ENCODE data around the gene TRIOBP.

The TRIOBP gene

DNA sequence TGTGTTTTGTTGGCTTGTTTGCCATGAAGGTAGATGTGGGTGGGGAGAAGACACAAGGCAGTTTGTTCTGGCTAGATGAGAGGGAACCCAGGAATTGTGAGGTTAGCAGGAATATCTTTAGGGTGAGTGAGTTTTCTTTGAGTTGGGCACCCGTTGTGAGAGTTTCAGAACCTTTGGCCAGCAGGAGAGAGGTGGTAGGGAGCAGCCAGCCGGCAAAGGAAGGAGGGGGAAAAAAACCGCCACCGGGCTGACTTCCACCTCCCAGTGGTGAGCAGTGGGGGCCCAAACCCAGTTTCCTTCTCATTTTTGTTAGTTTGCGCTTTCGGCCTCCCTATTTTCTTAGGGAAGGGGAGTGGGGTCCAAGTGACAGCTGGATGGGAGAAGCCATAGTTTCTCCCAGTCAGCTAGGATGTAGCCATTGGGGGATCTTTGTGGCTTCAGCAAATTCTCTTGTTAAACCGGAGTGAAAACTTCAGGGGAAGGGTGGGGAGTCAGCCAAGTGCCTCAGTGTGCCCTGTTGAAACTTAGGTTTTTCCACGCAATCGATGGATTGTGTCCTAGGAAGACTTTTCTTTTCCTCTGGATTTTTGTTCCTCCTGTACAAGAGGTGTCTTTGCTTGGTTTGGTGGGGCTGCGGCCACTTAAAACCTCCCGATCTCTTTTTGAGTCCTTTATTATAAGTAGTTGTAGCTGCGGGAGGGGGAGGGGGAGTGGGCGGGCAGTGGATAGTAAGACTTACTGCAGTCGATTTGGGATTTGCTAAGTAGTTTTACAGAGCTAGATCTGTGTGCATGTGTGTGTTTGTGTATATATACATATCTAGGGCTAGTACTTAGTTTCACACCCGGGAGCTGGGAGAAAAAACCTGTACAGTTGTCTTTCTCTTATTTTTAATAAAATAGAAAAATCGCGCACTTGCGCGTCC, 109.8 kb downstream of the TRIOBP start:
- Mint-ChIP-seq H3K9me3 (no peaks in the 10 kb centered on the region), H3K4me3 (peak overlapping the region; percentile 78 to 84), H3K36me3 (peaks cover 0 to 4% of the 10 kb centered on the region in 2 donors), H3K4me1 (peaks cover 29 to 58% of the 10 kb centered on the region in 2 donors), H3K27ac (no peak overlapping the region), H3K27me3 (peaks cover 52 to 74% of the 10 kb centered on the region in 2 donors)
- DNase-seq: no peak
- no peak for ATAC-seq (replicated peaks)

DNA sequence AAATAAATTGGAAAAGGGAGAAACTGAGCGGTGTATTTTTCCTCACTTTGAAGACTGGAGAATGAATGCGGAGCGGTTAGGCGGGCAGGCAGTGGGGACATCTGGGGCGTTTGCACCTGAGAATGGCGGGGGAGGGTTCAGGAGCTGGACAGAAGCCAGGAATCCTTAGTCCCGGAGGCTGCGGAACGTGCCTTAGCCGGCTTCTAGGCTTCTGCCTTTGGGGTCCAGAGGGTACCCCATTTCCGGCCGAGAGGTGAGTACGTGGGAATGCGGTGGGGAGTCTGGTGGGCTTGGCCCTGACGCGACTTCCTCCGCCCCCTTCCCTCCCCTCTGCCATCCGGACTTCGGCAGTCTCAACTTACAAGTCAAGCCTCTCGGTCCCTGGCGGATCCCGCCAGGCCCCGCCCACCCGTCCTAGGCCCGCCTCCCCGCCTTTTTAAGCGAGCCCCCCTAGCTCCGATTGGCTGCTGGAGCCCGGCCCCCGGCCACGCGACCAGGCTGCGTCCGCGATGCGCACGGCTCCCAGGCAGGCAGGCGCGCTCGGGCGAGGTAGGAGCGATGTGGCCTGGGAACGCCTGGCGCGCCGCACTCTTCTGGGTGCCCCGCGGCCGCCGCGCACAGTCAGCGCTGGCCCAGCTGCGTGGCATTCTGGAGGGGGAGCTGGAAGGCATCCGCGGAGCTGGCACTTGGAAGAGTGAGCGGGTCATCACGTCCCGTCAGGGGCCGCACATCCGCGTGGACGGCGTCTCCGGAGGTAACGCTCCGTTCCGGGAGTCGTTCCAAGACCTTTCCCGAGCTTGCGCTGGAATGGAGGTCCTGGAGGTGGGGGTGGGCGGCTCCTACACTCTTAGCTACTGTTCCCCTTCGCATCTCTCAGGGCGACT, 110.8 kb downstream of the TRIOBP start, which contains the start of gene GCAT:
TSS of gene GCAT (plus strand) at position 525 of the 884 bp plus-strand sequence. CDS start at position 559, 34 bp downstream.
- ATAC-seq (replicated peaks) (peak; percentile 92 to 95), DNase-seq (peak; percentile 79)
- H3K27me3 Mint-ChIP-seq: peaks cover 52 to 80% of the 10 kb centered on the region in 2 donors
- H3K36me3 Mint-ChIP-seq: peaks cover 0 to 4% of the 10 kb centered on the region in 2 donors
- peak within 1 kb of the TSS; percentile 59 for H3K27ac Mint-ChIP-seq
- no peaks in the 10 kb centered on the region for H3K9me3 Mint-ChIP-seq
- H3K4me3 Mint-ChIP-seq: peak within 1 kb of the TSS; percentile 78 to 84
- peaks cover 27 to 55% of the 10 kb centered on the region in 2 donors for H3K4me1 Mint-ChIP-seq

DNA sequence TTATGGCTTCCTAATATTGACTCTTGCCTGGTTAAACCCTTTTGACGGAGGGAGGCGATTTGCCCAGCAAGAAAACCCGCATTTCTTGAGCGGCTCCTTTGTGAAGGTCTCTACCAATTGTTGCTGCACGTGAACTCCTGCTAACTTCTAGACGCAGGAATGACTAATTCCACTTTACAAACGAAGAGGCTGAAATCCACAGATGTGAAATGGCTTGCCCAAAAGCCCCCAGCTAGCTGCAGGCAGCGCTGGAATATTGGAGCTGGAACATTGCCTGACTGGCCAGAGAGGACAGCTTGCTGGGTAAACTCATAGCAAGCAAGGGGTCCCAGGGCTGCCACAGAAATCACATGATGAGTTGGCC, 111.4 kb downstream of the TRIOBP start:
- Mint-ChIP-seq H3K27me3 (peaks cover 49 to 80% of the 10 kb centered on the region in 2 donors), H3K36me3 (peaks cover 0 to 4% of the 10 kb centered on the region in 2 donors), H3K4me1 (peaks cover 20 to 49% of the 10 kb centered on the region in 2 donors), H3K27ac (no peak overlapping the region), H3K9me3 (no peaks in the 10 kb centered on the region), H3K4me3 (peak overlapping the region; percentile 78 to 84)
- ATAC-seq (replicated peaks): no peak
- no peak for DNase-seq

DNA sequence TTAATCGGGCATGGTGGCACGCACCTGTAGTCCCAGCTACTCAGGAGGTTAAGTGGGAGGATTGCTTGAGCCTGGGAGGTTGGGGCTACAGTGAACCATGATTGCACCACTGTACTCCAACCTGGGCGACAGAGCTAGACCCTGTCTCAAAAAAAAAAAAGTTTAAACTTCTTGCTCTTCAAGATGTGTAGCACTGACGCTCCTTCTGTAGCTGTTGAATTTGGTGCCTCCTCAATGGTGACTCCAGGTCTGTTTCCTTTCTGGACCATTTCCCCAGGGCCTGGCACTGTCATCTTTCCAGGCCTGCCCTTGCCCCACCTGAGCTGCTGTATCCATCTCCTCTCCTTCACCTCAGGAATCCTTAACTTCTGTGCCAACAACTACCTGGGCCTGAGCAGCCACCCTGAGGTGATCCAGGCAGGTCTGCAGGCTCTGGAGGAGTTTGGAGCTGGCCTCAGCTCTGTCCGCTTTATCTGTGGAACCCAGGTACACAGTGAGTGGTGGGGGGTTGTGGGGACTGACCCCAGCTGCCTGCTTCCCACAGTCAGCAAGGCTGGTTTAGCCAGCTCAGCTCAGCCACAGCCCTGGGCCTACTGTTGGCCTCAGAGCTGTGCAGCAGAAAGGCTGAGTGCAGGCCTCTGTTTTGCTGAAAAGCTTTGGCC, 113.0 kb downstream of the TRIOBP start:
- peak overlapping the region; percentile 37 for H3K27ac Mint-ChIP-seq
- ATAC-seq (replicated peaks): no peak
- peaks cover 38 to 70% of the 10 kb centered on the region in 2 donors for H3K27me3 Mint-ChIP-seq
- DNase-seq: no peak
- peaks cover 14 to 37% of the 10 kb centered on the region in 2 donors for H3K4me1 Mint-ChIP-seq
- no peak overlapping the region for H3K4me3 Mint-ChIP-seq
- no peaks in the 10 kb centered on the region for H3K9me3 Mint-ChIP-seq
- peaks cover 0 to 4% of the 10 kb centered on the region in 2 donors for H3K36me3 Mint-ChIP-seq

DNA sequence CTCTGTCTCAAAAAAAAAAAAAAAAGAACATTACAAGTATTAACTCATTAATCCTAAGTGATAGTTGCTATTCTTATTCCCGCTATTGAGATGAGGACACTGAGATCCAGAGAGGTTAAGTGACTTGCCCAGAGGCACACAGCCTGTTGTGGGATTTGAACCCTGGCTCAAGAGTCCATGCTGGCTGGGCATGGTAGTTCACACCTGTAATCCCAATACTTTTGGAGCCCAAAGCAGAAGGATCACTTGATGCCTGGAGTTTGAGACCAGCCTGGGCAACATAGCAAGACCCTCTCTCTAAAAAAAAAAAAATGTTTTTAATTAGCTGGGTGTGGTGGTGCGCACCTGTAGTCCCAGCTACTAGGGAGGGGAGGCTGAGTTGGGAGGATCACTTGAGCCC, 115.0 kb downstream of the TRIOBP start:
- DNase-seq (no peak), ATAC-seq (replicated peaks) (no peak)
- peaks cover 29 to 57% of the 10 kb centered on the region in 2 donors for H3K27me3 Mint-ChIP-seq
- H3K27ac Mint-ChIP-seq: no peak overlapping the region
- H3K36me3 Mint-ChIP-seq: no peaks in the 10 kb centered on the region
- H3K4me1 Mint-ChIP-seq: peaks cover 5 to 20% of the 10 kb centered on the region in 2 donors
- H3K4me3 Mint-ChIP-seq: no peak overlapping the region
- no peaks in the 10 kb centered on the region for H3K9me3 Mint-ChIP-seq

DNA sequence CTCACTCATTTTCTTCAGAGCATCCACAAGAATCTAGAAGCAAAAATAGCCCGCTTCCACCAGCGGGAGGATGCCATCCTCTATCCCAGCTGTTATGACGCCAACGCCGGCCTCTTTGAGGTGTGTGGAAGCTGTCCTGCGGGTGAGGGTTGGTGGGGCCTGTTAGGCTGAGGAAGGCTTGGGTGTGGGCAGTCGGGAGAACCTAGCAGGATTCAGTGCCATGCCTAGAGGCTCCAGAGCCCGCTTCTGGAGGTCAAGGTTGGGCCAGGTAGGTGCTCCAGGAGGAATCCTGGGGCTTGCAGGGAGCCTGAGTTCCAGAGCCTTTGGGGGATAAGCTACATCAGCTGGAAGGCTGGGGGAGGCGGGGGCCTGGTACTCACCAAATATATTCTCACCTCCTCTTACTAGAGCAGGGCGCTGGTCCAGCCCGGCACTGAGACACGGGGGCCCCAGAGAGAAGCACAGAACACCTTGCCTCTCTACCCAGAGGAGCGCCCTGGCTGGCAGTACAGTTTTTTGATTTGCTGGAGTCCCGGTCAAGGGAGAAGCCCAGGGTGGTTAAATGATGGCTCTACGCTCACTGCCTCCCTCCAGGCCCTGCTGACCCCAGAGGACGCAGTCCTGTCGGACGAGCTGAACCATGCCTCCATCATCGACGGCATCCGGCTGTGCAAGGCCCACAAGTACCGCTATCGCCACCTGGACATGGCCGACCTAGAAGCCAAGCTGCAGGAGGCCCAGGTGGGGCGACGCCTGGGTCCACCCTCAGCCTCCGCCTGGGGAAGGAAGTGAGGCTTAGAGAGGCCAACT, 116.2 kb downstream of the TRIOBP start:
- H3K4me3 Mint-ChIP-seq: no peak overlapping the region
- no peak overlapping the region for H3K27ac Mint-ChIP-seq
- ATAC-seq (replicated peaks) (no peak), DNase-seq (no peak)
- H3K36me3 Mint-ChIP-seq: no peaks in the 10 kb centered on the region
- H3K27me3 Mint-ChIP-seq: peaks cover 27 to 54% of the 10 kb centered on the region in 2 donors
- H3K9me3 Mint-ChIP-seq: no peaks in the 10 kb centered on the region
- peaks cover 5 to 16% of the 10 kb centered on the region in 2 donors for H3K4me1 Mint-ChIP-seq

GRCh38 chr22:37815593-37815992, 118.7 kb downstream of the TRIOBP start:
- H3K4me3 Mint-ChIP-seq: no peak overlapping the region
- no peaks in the 10 kb centered on the region for H3K9me3 Mint-ChIP-seq
- DNase-seq (no peak), ATAC-seq (replicated peaks) (no peak)
- H3K4me1 Mint-ChIP-seq: peaks cover 10 to 19% of the 10 kb centered on the region in 2 donors
- H3K27ac Mint-ChIP-seq: no peak overlapping the region
- no peaks in the 10 kb centered on the region for H3K36me3 Mint-ChIP-seq
- H3K27me3 Mint-ChIP-seq: peaks cover 22 to 53% of the 10 kb centered on the region in 2 donors

GRCh38 chr22:37816543-37817180, 119.8 kb downstream of the TRIOBP start:
- Mint-ChIP-seq H3K36me3 (no peaks in the 10 kb centered on the region), H3K4me1 (peaks cover 10 to 19% of the 10 kb centered on the region in 2 donors), H3K4me3 (no peak overlapping the region), H3K9me3 (no peaks in the 10 kb centered on the region), H3K27ac (no peak overlapping the region), H3K27me3 (peaks cover 23 to 55% of the 10 kb centered on the region in 2 donors)
- no peak for ATAC-seq (replicated peaks)
- no peak for DNase-seq

- Mint-ChIP-seq H3K4me3 (peak overlapping the region; percentile 44 to 75), H3K9me3 (no peaks in the 10 kb centered on the region), H3K36me3 (no peaks in the 10 kb centered on the region), H3K27ac (no peak overlapping the region), H3K4me1 (peaks cover 10 to 19% of the 10 kb centered on the region in 2 donors), H3K27me3 (peaks cover 26 to 54% of the 10 kb centered on the region in 2 donors)
- peak; percentile 73 for DNase-seq
- ATAC-seq (replicated peaks): peak; percentile 87 to 88
Observed at GRCh38 chr22:37817705-37818408, 121.0 kb downstream of the TRIOBP start.

DNA sequence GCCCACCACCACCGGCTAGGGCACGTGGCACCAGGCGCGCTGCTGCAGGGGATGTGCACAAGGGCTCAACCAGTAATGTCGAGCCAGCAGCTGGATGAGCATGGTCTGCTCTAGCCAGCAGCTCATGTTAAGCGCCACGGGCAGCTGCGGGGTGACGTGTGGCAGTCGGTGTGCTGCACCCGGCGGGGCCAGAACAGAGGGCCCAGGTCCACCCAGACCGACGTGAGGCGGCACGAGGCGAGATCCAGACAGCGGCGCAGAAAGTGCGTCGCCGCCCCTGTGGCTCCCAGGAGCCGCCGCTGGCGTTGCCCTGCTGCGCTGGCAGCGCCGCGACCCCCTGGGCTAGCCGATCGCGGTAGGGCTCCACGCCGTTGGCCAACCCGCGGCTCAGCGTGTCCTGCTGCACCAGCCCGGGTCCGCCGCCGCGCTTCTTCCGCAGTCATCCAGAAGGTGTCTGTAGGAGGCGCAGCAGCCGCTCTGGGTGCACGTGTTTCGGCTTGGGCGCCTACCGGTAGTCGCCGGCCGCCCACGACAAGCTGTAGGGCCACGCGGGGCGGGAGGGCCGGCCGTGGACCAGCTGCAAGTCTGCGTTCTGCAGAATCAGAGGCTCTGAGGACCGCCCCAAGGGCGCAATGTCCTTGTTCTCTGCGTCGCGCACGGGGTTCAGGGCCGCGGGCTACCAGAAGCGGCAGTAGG, 121.7 kb downstream of the TRIOBP start:
- Mint-ChIP-seq H3K9me3 (no peaks in the 10 kb centered on the region), H3K36me3 (no peaks in the 10 kb centered on the region), H3K4me1 (peaks cover 10 to 19% of the 10 kb centered on the region in 2 donors), H3K27me3 (peaks cover 30 to 57% of the 10 kb centered on the region in 2 donors), H3K4me3 (peak overlapping the region; percentile 62 to 79), H3K27ac (no peak overlapping the region)
- ATAC-seq (replicated peaks): peak; percentile 77 to 79
- peak; percentile 54 for DNase-seq

DNA sequence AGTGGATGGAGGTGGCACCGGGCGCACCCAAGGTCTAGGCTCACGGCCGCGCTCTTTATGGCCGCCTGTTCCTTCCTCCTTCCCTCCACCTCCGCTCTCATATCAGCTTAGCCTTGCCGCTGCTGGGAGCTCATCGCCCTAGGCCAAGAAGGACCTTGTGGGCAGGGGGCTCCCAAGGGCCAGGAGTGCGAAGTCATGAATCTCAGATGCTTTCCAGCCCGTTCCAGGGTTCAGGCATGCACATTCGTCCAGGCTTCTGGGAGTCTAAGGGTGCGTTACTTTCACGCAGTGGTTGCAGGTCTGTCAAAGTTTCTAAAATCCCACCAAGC, 122.2 kb downstream of the TRIOBP start:
- Mint-ChIP-seq H3K36me3 (no peaks in the 10 kb centered on the region), H3K27ac (no peak overlapping the region), H3K4me3 (peak overlapping the region; percentile 62 to 79), H3K27me3 (peaks cover 32 to 62% of the 10 kb centered on the region in 2 donors), H3K9me3 (no peaks in the 10 kb centered on the region), H3K4me1 (peaks cover 10 to 19% of the 10 kb centered on the region in 2 donors)
- DNase-seq (no peak), ATAC-seq (replicated peaks) (no peak)

GRCh38 chr22:37820350-37820749, 123.5 kb downstream of the TRIOBP start:
- Mint-ChIP-seq H3K4me3 (no peak overlapping the region), H3K9me3 (no peaks in the 10 kb centered on the region), H3K27me3 (peaks cover 37 to 65% of the 10 kb centered on the region in 2 donors), H3K27ac (peak overlapping the region; percentile 71), H3K4me1 (peaks cover 13 to 19% of the 10 kb centered on the region in 2 donors), H3K36me3 (no peaks in the 10 kb centered on the region)
- ATAC-seq (replicated peaks): no peak
- no peak for DNase-seq
